GM12865 (cell line): ENCODE results near the gene METTL1.

Experiments used
- DNase-seq: peaks from one replicate; pipeline ENCODE4 v3.0.0; 2010; ENCODE audit warnings: low read depth
- H3K4me3 ChIP-seq: 2 replicates; pipeline ENCODE4 v1.5.1; 2011; ENCODE audit warnings: mild to moderate bottlenecking, low read depth, low read length, control low read depth
- CTCF ChIP-seq: IDR thresholded peaks from 2 replicates; pipeline ENCODE4 v1.5.1; 2011; ENCODE audit warnings: low read length, control low read depth, low read depth, inconsistent platforms; ENCODE audit not compliant: insufficient read depth; ENCODE audit errors: missing control alignments

METTL1 gene

GRCh38 chr12:57735952-57736740 is 35.8 kb downstream of the METTL1 start:
- no peak for DNase-seq
- no peak for TF ChIP-seq CTCF
- no peak overlapping the region for H3K4me3 ChIP-seq

GRCh38 chr12:57735198-57735855 is 36.6 kb downstream of the METTL1 start:
- no peak for DNase-seq
- TF ChIP-seq CTCF: no peak
- no peak overlapping the region for H3K4me3 ChIP-seq

DNA sequence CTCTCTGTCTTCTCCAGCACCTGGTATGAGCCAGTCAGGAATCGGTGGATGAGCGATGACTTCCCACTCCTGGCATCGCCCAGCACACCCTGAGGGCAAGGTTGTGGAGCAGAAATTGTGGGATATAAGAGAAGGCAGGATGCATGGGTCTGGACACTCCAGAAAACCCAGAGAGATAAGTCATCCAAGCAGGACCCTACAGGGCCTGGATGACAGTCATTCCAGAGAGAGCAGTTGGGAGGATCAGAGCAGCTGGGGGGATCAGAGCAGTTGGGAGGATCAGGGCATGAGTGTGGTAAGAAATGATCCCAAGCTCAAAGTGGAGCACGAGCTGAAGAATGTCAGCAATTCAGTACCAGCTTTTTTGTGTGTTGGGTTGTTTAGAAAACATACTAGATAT is 37.3 kb downstream of the METTL1 start:
- no peak for DNase-seq
- no peak overlapping the region for H3K4me3 ChIP-seq
- TF ChIP-seq CTCF: no peak

GRCh38 chr12:57733928-57734327 is 38.0 kb downstream of the METTL1 start:
- no peak for TF ChIP-seq CTCF
- no peak overlapping the region for H3K4me3 ChIP-seq
- DNase-seq: no peak

GRCh38 chr12:57732726-57733593 is 38.9 kb downstream of the METTL1 start:
- no peak for TF ChIP-seq CTCF
- DNase-seq: no peak
- no peak overlapping the region for H3K4me3 ChIP-seq

DNA sequence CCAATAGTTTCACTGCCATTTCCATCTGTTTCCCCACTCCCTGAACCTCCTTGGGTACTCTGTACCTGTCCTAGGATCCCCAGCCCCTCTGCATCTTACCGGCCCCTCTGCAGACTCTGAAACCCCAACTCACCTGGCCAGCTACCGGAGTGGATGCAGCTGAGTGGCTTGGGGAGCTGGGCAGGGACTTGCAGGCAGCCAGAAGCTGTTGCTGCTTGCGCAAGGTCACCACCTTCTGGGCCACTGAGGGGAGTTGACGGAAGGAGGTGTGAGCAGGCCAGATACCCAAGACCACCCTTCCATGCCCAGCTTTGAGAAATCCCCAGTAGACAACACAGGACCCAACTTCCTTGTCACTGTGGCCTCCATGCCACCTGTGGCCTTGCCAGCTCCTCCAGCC is 39.6 kb downstream of the METTL1 start:
- no peak overlapping the region for H3K4me3 ChIP-seq
- TF ChIP-seq CTCF: no peak

More for the DNA sequence above, 39.6 kb downstream of the METTL1 start:
- DNase-seq: no peak
